Measurements from ENCODE around the gene ADD1. TPM values are rescaled to one million over a fixed set of nuclear protein-coding genes. Genes with fewer than 3 reads are reported as not detected.
A peak's percentile ranks its signal among the peaks of the same experiment; 100 is the strongest.

ADD1 gene
- total RNA-seq, 1 donor from 2014 or later, result 274 TPM

GRCh38 chr4:2817137-2817536 is 26.5 kb upstream of the ADD1 start:
- Mint-ChIP-seq H3K27ac (ENCODE audit: unreplicated experiment) (peak overlapping the region; percentile 57), H3K9me3 (ENCODE audit: unreplicated experiment) (peaks cover 6% of the 10 kb centered on the region), H3K4me3 (ENCODE audit: unreplicated experiment) (peak overlapping the region; percentile 71), H3K4me1 (ENCODE audit: unreplicated experiment) (peaks cover 41% of the 10 kb centered on the region), H3K27me3 (ENCODE audit: unreplicated experiment) (no peaks in the 10 kb centered on the region), H3K36me3 (ENCODE audit: unreplicated experiment) (peaks cover 18% of the 10 kb centered on the region)
- no peak for DNase-seq (ENCODE audit: extremely low spot score, unreplicated experiment)
- no peak for TF ChIP-seq CTCF (IDR thresholded peaks at IDR 0.05)

GRCh38 chr4:2817701-2818350 is 25.8 kb upstream of the ADD1 start:
- H3K36me3 Mint-ChIP-seq (ENCODE audit: unreplicated experiment), result peaks cover 23% of the 10 kb centered on the region
- no peaks in the 10 kb centered on the region for H3K27me3 Mint-ChIP-seq (ENCODE audit: unreplicated experiment)
- H3K4me3 Mint-ChIP-seq (ENCODE audit: unreplicated experiment), result peak overlapping the region; percentile 71
- DNase-seq (ENCODE audit: extremely low spot score, unreplicated experiment), result no peak
- H3K4me1 Mint-ChIP-seq (ENCODE audit: unreplicated experiment), result peaks cover 35% of the 10 kb centered on the region
- peak overlapping the region; percentile 57 for H3K27ac Mint-ChIP-seq (ENCODE audit: unreplicated experiment)
- no peak for TF ChIP-seq CTCF (IDR thresholded peaks at IDR 0.05)
- H3K9me3 Mint-ChIP-seq (ENCODE audit: unreplicated experiment), result peaks cover 6% of the 10 kb centered on the region

- Mint-ChIP-seq H3K27ac (ENCODE audit: unreplicated experiment) (no peak overlapping the region), H3K4me1 (ENCODE audit: unreplicated experiment) (peaks cover 29% of the 10 kb centered on the region), H3K36me3 (ENCODE audit: unreplicated experiment) (peaks cover 26% of the 10 kb centered on the region), H3K4me3 (ENCODE audit: unreplicated experiment) (peak overlapping the region; percentile 68), H3K9me3 (ENCODE audit: unreplicated experiment) (peaks cover 6% of the 10 kb centered on the region), H3K27me3 (ENCODE audit: unreplicated experiment) (no peaks in the 10 kb centered on the region)
- no peak for TF ChIP-seq CTCF (IDR thresholded peaks at IDR 0.05)
- DNase-seq (ENCODE audit: extremely low spot score, unreplicated experiment), result no peak
Measured at GRCh38 chr4:2818351-2818939, 25.2 kb upstream of the ADD1 start.

- Mint-ChIP-seq H3K4me3 (ENCODE audit: unreplicated experiment) (peak overlapping the region; percentile 68), H3K4me1 (ENCODE audit: unreplicated experiment) (peaks cover 23% of the 10 kb centered on the region), H3K9me3 (ENCODE audit: unreplicated experiment) (peaks cover 6% of the 10 kb centered on the region), H3K27me3 (ENCODE audit: unreplicated experiment) (no peaks in the 10 kb centered on the region), H3K27ac (ENCODE audit: unreplicated experiment) (peak overlapping the region; percentile 45), H3K36me3 (ENCODE audit: unreplicated experiment) (peaks cover 28% of the 10 kb centered on the region)
- DNase-seq (ENCODE audit: extremely low spot score, unreplicated experiment), result no peak
- TF ChIP-seq CTCF (IDR thresholded peaks at IDR 0.05), result no peak
Measured at GRCh38 chr4:2819244-2820215, 24.1 kb upstream of the ADD1 start.

Data from osteocyte (in vitro differentiated cells).